ENCODE measurements around the gene WNT5A.

WNT5A gene

GRCh38 chr3:55453886-55454496, 33.1 kb downstream of the WNT5A start:
- no peak for FAIRE-seq
- no peak for DNase-seq (ENCODE audit: insufficient read length, low spot score)

DNA sequence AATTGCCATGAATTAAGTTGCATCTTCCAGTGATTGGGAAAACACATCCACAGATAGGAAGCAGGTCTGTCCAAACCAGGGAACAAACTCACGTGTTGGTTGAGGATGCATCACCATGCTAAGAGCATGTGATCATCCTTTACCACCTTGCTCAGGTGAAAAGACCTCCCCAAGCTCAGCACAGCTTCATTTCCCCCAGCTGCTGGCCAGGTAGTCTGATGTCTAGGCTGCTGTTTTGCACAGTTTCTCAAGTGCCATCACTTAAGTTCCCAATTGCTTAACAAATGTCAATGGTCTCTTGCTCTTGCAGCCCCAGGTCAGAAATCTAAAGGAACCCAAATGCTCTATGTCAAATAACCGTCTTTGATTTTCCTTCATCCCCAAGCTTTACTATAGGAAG, 34.2 kb downstream of the WNT5A start:
- no peak for DNase-seq (ENCODE audit: insufficient read length, low spot score)
- no peak for FAIRE-seq

DNA sequence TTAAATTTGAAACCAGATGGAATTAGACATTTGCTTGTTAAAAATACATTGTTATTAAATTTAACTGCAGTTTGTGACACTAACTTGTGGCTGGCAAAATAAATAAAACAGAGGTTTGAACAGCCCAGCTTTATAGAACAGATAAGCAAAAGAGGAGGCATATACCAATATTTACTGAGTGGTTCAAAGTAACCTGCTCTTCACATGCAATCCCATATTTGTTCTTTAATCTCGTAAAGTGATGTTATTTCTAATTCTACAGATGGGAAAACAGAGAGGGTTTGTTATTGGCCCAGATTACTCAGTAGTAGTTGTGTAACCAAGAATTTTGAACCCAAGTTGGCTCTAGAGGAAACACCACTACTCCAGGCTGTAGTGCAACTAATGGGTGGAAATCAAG, 37.6 kb downstream of the WNT5A start:
- DNase-seq (ENCODE audit: insufficient read length, low spot score) (no peak), FAIRE-seq (no peak)

DNA sequence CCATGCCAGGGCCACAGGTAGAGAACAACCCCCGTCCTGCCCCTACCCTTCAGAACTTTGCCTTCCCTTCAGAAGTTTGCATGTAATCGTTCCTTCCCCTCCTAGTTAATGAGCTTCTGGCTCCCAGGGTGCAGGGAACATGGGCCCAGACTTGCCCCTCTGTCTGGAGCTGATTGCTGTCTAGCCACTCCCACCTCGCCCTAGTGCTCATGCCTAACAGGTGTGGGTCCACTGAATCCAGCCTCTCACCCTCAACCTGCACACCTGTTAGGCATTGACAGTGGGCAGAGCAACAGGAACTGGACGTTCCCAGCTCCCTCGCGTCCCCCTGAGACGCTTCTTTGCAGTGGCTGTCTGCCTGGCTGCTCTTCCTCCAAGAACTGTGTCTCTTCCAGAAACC, 40.3 kb downstream of the WNT5A start:
- DNase-seq (ENCODE audit: insufficient read length, low spot score) (no peak), FAIRE-seq (no peak)

GRCh38 chr3:55445551-55445950, 41.6 kb downstream of the WNT5A start:
- no peak for FAIRE-seq
- no peak for DNase-seq (ENCODE audit: insufficient read length, low spot score)

GRCh38 chr3:55443346-55443745, 43.8 kb downstream of the WNT5A start:
- FAIRE-seq, result no peak
- no peak for DNase-seq (ENCODE audit: insufficient read length, low spot score)

DNA sequence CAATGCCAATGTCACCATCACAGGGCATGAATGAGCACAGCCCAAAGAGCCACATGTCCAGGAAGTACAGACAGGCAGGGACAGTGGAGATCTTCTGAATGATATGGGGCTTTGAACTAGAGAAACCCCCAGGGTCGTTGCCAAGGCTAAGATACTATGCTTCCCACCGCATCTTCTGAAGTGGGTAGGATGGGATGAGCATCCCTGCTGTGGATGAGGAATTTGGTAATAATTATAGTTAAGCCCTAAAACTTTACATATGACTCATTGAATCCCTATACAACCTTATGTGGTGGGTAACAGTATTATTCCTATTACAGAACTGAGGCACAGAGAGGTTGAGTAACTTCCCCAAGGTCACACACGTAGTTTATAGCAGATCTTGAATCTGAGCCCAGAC, 44.2 kb downstream of the WNT5A start:
- FAIRE-seq (no peak), DNase-seq (ENCODE audit: insufficient read length, low spot score) (no peak)

GRCh38 chr3:55441499-55441898, 45.6 kb downstream of the WNT5A start:
- DNase-seq (ENCODE audit: insufficient read length, low spot score), result no peak
- FAIRE-seq, result no peak

- DNase-seq (ENCODE audit: insufficient read length, low spot score), result no peak
These were observed 46.9 kb downstream of the WNT5A start for GRCh38 chr3:55440104-55440708.

GRCh38 chr3:55439657-55440056, 47.4 kb downstream of the WNT5A start:
- no peak for DNase-seq (ENCODE audit: insufficient read length, low spot score)
- no peak for FAIRE-seq

More at GRCh38 chr3:55440104-55440708, 46.9 kb downstream of the WNT5A start:
- FAIRE-seq, result no peak

- DNase-seq (ENCODE audit: insufficient read length, low spot score), result no peak
- no peak for FAIRE-seq
These were observed 50.5 kb downstream of the WNT5A start for GRCh38 chr3:55436644-55437043.

GRCh38 chr3:55435491-55435890, 51.6 kb downstream of the WNT5A start:
- FAIRE-seq (no peak), DNase-seq (ENCODE audit: insufficient read length, low spot score) (no peak)

DNA sequence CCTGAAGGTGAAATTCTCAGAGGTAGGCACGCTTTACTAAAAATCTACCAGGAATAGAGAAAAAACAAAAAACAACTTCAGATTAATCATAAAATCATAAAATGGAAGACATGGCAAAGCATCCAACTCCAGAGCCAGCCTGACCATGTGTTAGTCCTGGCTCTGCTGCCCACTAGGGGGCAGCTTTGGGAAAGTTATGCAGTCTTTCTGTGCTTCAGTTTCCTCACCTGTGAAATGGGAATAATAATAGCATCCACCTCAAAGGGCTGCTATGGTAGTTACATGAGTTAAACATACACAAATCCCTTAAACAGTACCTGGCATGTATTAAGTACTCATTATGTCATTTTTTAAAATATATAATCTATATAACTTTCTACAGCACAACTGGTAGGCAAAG, 52.3 kb downstream of the WNT5A start:
- DNase-seq (ENCODE audit: insufficient read length, low spot score) (no peak), FAIRE-seq (no peak)

- DNase-seq (ENCODE audit: insufficient read length, low spot score) (no peak), FAIRE-seq (no peak)
These were observed 56.1 kb downstream of the WNT5A start for GRCh38 chr3:55431041-55431440.

DNA sequence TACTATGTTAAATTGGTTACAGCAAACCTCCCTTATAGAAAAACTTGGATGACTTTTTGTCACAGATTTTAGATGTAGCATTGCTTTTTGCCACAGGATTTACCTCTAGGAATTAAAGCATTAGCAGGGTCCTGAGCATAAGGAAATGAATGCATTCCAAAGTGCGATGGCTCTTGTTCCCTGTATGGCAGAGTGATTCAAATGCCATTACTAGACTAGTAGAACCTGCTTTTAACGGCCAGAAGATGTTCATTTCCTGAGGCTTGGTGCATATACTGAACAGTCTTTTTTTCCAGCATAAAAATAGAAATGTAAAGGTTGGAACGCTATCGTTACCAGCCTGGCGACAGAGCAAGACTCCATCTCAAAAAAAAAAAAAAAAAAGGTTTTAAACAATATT, 59.4 kb downstream of the WNT5A start:
- FAIRE-seq (no peak), DNase-seq (ENCODE audit: insufficient read length, low spot score) (no peak)

- FAIRE-seq, result no peak
These were observed 60.6 kb downstream of the WNT5A start for GRCh38 chr3:55426486-55426885.

GRCh38 chr3:55423782-55424181, 63.3 kb downstream of the WNT5A start:
- no peak for FAIRE-seq
- DNase-seq (ENCODE audit: insufficient read length, low spot score), result no peak

More at GRCh38 chr3:55426486-55426885, 60.6 kb downstream of the WNT5A start:
- no peak for DNase-seq (ENCODE audit: insufficient read length, low spot score)

GRCh38 chr3:55417211-55417610, 69.9 kb downstream of the WNT5A start:
- FAIRE-seq, result no peak
- no peak for DNase-seq (ENCODE audit: insufficient read length, low spot score)

DNA sequence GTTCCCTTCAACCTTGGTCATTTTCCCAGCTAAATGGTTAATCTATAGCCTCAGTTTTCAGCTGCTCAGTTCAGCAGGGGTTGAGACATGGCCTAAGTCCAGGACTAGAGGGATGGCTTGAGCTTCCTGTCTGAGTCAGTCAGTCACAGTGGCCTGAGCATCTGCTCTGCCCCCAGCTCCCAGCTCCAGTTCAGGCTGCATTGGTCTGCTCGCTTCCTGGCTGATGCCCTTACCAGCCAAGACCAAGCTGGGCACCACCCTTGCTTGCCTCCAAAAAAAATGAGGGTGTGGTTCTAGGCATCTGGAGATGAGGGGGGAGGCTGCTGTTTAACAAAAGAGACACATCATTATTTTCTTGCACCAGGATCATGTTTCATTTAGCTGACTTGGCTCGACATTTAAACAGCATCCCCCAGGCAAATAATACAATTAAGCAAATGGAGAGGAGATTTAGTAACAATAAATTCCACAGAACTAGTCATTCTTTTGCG, 70.7 kb downstream of the WNT5A start:
- DNase-seq (ENCODE audit: insufficient read length, low spot score) (peak; percentile 76), FAIRE-seq (peak; percentile 92)
